ENCODE results near the gene BDNF. TPM values are rescaled to one million over a fixed set of nuclear protein-coding genes. Genes with fewer than 3 reads are reported as not detected.
"Not testable (repeated sequence)": the region's sequence is repeated elsewhere in the genome, so short reads cannot be mapped to it uniquely, and the experiment has no call there.

Gene BDNF
- total RNA-seq, 1 donor from 2014 or later: 12.6 TPM

DNA sequence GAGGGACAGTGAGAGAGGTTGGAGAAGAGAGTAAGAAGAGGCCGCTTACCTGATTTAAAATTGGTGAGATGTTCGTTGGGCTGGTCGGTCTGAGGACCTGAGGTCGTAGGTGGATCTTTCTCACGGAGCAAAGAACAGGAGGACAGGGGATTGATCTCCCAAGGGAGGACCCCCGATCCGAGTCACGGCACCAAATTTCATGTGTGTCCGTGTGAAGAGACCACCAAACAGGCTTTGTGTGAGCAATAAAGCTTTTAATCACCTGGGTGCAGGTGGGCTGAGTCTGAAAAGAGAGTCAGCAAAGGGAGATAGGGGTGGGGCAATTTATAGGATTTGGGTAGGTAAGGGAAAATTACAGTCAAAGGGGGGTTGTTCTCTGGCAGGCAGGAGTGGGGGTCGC is 66.0 kb downstream of the BDNF start:
- not testable (repeated sequence) for DNase-seq (ENCODE audit: low spot score in 2 of 2); FAIRE-seq

DNA sequence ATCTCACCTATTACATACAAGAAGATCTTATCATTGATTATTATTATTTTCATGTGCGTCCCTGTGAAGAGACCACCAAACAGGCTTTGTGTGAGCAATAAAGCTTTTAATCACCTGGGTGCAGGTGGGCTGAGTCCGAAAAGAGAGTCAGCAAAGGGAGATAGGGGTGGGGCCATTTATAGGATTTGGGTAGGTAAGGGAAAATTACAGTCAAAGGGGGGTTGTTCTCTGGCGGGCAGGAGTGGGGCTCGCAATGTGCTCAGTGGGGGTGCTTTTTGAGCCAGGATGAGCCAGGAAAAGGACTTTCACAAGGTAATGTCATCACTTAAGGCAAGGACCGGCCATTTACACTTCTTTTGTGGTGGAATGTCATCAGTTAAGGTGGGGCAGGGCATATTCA is 71.2 kb downstream of the BDNF start:
- not testable (repeated sequence) for FAIRE-seq; DNase-seq (ENCODE audit: low spot score in 2 of 2)

GRCh38 chr11:27627979-27628378 is 72.3 kb downstream of the BDNF start:
- DNase-seq (ENCODE audit: low spot score in 2 of 2): no peak

GRCh38 chr11:27626938-27627586 is 73.2 kb downstream of the BDNF start:
- FAIRE-seq (no peak), DNase-seq (ENCODE audit: low spot score in 2 of 2) (no peak)

More at GRCh38 chr11:27627979-27628378, 72.3 kb downstream of the BDNF start:
- FAIRE-seq: no peak

DNA sequence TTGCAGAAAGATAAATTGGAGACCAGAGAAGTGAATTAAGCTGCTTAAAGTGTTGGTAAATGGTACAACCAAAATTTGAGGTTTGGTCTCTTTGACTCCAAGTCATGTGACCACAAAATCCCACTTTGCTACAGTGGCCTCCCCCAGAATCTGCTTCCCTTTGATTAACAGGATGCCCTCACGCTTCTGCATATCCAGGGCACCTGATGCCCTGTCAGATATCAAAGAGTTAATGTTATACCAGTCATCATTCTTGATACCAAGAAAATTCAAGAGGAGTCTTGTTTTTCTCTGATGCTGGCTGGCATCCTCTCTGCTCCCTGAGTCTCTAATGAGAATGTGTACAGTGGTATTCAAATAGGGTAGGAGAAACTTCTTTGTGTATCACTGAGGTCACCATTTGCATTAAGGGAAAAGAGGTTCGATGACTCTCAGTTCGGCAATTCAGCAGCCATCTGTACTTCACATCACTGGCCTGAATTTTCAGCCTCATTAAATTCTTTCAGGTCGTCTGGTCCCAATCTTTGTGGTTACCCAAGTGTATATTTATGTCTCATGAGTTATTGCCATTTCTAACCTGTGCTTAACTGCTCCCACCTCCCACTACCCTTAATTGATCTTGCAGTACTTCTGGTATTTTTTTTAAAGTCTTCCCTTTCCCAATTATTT is 73.9 kb downstream of the BDNF start:
- FAIRE-seq (no peak), DNase-seq (ENCODE audit: low spot score in 2 of 2) (no peak)

DNA sequence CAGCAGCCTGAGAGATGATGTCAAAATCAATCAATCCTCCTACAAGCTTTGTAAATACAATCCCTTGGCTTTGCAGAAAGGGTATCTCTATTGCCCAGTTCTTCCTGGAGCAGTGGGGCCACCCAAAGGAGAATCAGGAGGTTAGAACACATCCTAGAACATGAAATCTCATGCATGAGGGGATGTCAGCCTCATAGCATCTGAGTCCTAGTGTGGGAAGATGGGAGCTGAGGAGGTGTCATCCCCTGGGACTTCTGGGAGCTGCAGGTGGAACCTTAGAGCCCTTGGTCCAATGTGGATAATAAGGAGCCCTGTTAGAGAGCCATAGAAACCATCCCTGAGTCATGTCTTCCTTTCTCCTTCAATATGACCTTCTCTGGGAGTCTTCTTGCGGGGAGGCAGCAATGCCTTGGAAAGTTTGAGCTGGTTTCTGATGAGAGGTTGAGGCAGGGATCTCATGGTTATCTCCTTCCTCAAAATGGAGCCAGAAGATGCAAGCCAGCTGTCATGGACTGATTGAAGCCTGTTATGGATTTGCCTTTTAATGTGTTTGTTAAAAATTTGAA is 74.8 kb downstream of the BDNF start:
- FAIRE-seq (no peak), DNase-seq (ENCODE audit: low spot score in 2 of 2) (no peak)

DNA sequence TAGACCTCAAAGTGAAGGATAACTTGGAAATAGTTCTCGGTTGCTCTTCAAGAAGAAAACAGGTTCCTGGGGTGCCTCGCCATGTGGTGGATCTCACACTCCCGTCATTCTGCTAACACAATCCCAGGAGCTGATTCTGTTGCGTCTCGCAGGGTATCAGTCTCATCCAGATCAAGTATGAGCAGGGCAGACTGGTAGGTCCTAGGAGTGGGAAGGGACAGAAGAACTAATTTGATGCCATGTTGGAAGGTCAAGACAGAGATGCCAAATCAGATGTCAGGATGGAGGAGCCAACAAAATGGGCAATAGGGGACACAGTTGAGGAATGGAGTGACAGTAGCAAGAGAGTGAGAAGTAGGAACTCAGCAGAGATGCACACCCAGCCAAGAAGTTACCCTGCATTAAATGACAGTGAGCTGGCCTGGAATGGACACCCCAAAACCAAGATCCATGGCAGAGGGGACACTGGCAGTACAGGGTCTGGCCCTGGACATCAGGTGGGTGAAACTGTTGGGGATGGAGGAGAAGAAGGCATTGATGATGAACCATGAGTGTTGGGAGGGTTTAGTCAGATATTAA is 76.2 kb downstream of the BDNF start:
- DNase-seq (ENCODE audit: low spot score in 2 of 2) (no peak), FAIRE-seq (no peak)

DNA sequence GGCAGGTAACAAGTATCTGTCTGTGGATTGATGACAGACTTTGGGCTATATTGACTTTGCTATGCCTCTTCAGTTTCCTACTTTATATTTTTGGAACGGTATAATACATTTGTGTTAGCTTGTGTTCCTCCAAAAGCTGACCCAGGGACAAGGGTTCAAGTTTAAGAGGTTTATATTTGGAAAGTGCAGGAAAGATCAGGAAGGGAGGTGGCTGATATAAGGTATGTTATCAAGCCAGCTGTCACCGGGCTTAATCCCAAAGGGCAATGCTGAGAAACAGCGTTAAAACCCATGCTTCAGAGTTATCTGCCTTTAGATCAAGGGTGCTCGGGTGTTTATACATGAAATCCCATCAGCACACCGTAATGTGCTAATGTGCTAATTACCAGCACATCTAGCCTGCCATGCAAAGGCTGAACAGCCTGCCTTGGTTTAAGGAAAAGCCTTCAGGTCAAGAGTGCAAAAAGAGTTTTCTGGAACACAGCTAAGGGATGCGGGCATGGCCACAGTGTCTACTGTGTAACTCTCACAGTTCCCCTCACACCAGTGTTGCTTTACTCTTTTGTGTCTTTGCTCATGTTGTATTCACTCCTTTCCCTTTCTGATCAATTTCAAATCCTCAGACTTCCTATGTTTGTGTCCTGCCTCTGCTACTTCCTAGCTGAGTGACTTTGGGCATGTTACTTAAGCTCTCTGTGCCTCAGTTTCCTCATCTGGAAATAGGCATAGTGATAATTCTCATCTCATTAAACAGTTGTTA is 77.5 kb downstream of the BDNF start:
- no peak for FAIRE-seq
- no peak for DNase-seq (ENCODE audit: low spot score in 2 of 2)

DNA sequence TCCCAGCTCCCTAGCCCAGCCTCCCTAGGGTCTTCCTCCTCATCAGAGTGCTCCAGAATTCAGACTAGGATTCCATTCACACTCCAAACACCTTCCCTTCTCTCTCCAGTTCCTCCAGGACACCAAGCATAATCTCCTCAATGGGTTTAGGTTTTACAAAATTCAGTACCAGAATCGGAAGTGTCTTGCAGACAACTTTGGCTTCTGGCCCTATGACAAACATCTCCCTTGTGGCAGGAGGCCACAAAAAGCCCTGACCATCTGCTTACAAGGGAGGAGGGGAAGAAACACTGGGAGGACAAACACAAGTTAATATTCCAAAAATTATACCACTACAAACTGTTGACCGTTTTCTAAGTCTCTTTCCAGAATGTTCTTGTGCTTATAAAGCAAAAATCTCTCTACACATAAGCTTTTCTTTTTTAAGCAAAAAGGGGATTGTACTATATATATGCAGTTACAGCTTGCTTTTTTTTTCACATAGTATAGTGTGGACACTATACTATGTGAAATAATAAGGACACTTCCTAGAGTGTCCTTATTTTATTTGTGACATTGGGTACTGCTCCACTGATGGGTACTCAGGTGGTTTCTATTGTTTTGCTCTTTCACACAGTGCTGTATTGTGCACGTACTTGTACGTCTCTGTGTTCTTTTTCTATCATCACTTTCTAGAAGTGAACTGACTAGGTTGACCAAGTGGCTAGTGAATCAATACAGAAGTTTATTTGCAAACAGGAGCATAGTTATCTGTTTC is 78.7 kb downstream of the BDNF start:
- DNase-seq (ENCODE audit: low spot score in 2 of 2) (no peak), FAIRE-seq (no peak)

DNA sequence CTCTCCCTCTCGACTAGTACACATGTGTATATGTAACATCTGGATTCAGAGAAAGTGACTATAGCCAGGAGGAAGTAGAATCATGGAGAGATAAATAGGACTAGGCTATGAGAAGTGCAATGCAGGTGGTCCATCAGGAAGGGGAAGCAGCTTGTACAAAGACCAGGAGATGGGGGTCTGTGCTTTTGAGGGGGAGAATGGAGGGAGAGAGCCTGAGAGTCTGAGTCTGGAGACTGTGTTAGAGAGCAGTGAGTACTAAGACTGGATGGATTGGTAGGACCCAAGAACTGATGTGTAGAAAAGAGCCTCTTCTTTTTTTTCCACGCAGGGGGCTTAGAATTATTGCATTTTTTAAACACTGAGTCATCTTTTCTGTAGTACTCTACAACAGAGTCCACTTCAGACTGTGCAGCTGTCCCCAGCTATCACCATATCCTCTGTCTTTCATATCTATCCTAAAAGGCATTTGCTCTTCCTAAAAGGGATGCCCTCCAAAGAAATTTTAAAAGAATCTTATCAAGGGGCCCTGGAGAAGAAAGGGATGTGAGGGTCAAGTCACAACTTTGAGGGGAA is 80.4 kb downstream of the BDNF start:
- FAIRE-seq (no peak), DNase-seq (ENCODE audit: low spot score in 2 of 2) (no peak)

GRCh38 chr11:27619039-27619574 is 81.1 kb downstream of the BDNF start:
- no peak for DNase-seq (ENCODE audit: low spot score in 2 of 2)
- FAIRE-seq: no peak

- DNase-seq (ENCODE audit: low spot score in 2 of 2) (no peak), FAIRE-seq (no peak)
These were observed 81.9 kb downstream of the BDNF start for GRCh38 chr11:27618281-27618915.

GRCh38 chr11:27616711-27617110 is 83.5 kb downstream of the BDNF start:
- FAIRE-seq (no peak), DNase-seq (ENCODE audit: low spot score in 2 of 2) (no peak)

DNA sequence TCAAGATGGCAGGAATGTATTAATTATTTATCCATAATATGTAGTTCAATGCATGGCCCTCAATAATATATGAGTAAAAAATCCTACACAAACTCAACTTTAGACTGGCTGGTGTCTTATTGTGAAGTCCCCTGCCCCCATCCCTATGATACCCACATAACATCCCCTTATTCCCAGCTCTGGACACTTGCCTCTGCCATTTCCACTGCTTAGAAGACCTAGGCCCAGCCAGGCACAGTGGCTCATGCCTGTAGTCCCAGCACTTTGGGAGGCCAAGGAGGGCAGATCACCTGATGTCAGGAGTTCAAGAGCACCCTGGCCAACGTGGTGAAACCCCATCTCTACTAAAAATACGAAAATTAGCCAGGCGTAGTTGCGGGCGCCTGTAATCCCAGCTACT is 84.4 kb downstream of the BDNF start:
- no peak for FAIRE-seq

GRCh38 chr11:27614092-27614491 is 86.2 kb downstream of the BDNF start:
- DNase-seq (ENCODE audit: low spot score in 2 of 2) (no peak), FAIRE-seq (no peak)

More for the DNA sequence above, 84.4 kb downstream of the BDNF start:
- no peak for DNase-seq (ENCODE audit: low spot score in 2 of 2)

DNA sequence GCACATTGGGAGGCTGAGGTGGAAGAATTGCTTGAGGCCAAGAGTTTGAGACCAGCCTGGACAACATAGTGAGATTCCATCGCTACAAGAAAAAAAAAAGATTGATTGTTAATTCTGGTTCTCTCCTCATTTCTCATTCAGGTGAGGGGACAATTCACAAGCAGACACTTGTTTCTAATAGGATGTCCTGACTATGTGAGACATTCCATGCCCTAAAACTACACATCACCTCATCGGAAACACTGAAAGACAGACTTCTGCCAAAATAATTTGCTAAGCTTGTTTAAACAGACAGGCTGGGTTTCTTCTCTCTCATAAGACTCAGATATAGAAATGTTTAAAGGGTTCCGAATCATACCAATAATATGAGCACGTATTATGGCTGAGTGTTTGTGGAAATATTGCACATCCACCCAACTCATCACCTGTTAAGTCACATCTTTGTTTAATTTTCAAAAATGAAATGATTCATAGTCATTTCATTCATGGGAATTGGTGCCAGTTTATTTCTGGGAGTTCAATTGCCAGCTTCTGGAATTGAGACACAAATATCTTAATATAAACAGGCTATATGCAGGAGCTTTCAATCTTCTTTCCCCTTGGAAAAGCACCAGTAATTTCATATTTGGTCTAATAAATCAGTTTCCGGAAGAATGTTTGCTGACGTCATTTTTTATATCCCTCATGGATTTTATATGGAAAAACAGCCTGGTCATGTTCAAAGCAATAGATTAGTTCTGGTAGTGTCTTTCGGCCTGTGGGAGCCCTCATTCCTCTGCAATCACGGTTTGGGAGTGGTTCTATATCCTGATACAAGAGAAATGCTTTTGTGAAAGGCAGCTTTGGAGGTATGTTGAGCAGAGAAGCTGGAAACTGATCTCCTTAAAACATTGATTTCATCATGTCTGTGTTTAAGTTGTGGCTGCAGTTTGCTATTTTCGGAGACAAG is 87.0 kb downstream of the BDNF start:
- no peak for FAIRE-seq
- no peak for DNase-seq (ENCODE audit: low spot score in 2 of 2)

GRCh38 chr11:27611947-27612455 is 88.3 kb downstream of the BDNF start:
- DNase-seq (ENCODE audit: low spot score in 2 of 2) (no peak), FAIRE-seq (no peak)

- FAIRE-seq (no peak), DNase-seq (ENCODE audit: low spot score in 2 of 2) (no peak)
These were observed 88.9 kb downstream of the BDNF start for GRCh38 chr11:27611390-27611789.

Measured in frontal cortex (tissue), 4 donors.